Measurements from ENCODE around the gene GTF3C5. TPM values are rescaled to one million over a fixed set of nuclear protein-coding genes. Genes with fewer than 3 reads are reported as not detected.
A peak's percentile ranks its signal among the peaks of the same experiment; 100 is the strongest.
"Not testable (repeated sequence)": the region's sequence is repeated elsewhere in the genome, so short reads cannot be mapped to it uniquely, and the experiment has no call there.

Gene GTF3C5
- total RNA-seq, 2 donors from 2014 or later = 63.1 to 97.2 TPM

DNA sequence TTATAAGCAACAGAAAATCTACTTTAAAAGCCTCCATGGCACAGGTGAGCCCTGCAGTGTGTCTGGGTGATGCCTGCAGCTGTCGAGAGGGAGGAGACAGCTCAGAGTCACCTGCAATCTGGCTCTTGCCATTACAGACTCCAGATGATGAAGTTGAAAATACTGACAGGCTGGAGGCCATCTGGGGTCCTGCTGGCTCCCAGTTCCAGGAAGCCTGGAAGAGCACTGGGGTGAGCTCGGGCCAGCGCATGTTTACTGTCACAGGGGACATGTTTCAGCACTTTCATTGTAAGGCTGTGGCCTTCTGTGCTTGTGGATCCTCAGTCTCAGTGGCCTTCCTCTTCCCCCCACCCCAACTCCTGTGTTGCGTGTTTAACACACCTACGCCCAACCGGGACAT, 59.4 kb downstream of the GTF3C5 start:
- H3K4me1 ChIP-seq (replicated peaks) = no peaks in the 10 kb centered on the region
- no peaks in the 10 kb centered on the region for H3K36me3 ChIP-seq
- DNase-seq (ENCODE audit: low spot score) = no peak
- no peaks in the 10 kb centered on the region for H3K9me3 ChIP-seq
- WGBS = 67% methylated on average over 5 of the region's 6 CpGs
- H3K27ac ChIP-seq = no peak overlapping the region
- no peak for TF ChIP-seq POLR2A (IDR thresholded peaks at IDR 0.05)
- TF ChIP-seq, protein P1, sequence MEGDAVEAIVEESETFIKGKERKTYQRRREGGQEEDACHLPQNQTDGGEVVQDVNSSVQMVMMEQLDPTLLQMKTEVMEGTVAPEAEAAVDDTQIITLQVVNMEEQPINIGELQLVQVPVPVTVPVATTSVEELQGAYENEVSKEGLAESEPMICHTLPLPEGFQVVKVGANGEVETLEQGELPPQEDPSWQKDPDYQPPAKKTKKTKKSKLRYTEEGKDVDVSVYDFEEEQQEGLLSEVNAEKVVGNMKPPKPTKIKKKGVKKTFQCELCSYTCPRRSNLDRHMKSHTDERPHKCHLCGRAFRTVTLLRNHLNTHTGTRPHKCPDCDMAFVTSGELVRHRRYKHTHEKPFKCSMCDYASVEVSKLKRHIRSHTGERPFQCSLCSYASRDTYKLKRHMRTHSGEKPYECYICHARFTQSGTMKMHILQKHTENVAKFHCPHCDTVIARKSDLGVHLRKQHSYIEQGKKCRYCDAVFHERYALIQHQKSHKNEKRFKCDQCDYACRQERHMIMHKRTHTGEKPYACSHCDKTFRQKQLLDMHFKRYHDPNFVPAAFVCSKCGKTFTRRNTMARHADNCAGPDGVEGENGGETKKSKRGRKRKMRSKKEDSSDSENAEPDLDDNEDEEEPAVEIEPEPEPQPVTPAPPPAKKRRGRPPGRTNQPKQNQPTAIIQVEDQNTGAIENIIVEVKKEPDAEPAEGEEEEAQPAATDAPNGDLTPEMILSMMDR (IDR thresholded peaks at IDR 0.05) = no peak
- no peak for TF ChIP-seq POLR2AphosphoS5 (IDR thresholded peaks at IDR 0.05)
- H3K27me3 ChIP-seq (replicated peaks; ENCODE audit: insufficient read depth) = no peaks in the 10 kb centered on the region
- intact Hi-C loops (cut with DNase I) = no loop called here
- no peak overlapping the region for H3K4me3 ChIP-seq

GRCh38 chr9:133090752-133091385, 60.1 kb downstream of the GTF3C5 start:
- H3K4me1 ChIP-seq (replicated peaks) = no peaks in the 10 kb centered on the region
- no peaks in the 10 kb centered on the region for H3K9me3 ChIP-seq
- H3K36me3 ChIP-seq = no peaks in the 10 kb centered on the region
- no peaks in the 10 kb centered on the region for H3K27me3 ChIP-seq (replicated peaks; ENCODE audit: insufficient read depth)
- H3K4me3 ChIP-seq = no peak overlapping the region
- 83% methylated on average over 11 of the region's 11 CpGs for WGBS
- intact Hi-C loops (cut with DNase I) = no loop called here
- H3K27ac ChIP-seq = no peak overlapping the region
- DNase-seq (ENCODE audit: low spot score) = no peak
- TF ChIP-seq POLR2A (IDR thresholded peaks at IDR 0.05) = no peak
- no peak for TF ChIP-seq POLR2AphosphoS5 (IDR thresholded peaks at IDR 0.05)
- TF ChIP-seq, protein P1 (IDR thresholded peaks at IDR 0.05) = no peak

DNA sequence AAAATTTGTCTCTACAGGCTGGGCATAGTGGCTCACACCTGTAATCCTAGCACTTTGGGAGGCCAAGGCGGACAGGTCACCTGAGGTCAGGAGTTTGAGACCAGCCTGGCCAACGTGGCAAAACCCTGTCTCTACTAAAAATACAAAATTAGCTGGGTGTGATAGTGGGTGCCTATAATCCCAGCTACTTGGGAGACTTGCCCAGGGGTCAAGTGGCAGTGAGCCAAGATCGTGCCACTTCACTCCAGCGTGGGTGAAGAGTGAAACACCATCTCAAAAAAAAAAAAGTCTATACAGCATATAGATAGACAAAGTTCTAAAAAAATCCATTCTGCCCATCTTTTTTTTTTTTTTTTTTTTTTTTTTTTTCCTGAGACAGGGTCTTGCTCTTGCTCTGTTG, 63.6 kb downstream of the GTF3C5 start:
- H3K36me3 ChIP-seq; intact Hi-C loops (cut with DNase I); H3K4me1 ChIP-seq (replicated peaks); H3K4me3 ChIP-seq; H3K27me3 ChIP-seq (replicated peaks; ENCODE audit: insufficient read depth); DNase-seq (ENCODE audit: low spot score); H3K27ac ChIP-seq; H3K9me3 ChIP-seq: not testable (repeated sequence)
- 74% methylated on average over 4 of the region's 4 CpGs for WGBS

DNA sequence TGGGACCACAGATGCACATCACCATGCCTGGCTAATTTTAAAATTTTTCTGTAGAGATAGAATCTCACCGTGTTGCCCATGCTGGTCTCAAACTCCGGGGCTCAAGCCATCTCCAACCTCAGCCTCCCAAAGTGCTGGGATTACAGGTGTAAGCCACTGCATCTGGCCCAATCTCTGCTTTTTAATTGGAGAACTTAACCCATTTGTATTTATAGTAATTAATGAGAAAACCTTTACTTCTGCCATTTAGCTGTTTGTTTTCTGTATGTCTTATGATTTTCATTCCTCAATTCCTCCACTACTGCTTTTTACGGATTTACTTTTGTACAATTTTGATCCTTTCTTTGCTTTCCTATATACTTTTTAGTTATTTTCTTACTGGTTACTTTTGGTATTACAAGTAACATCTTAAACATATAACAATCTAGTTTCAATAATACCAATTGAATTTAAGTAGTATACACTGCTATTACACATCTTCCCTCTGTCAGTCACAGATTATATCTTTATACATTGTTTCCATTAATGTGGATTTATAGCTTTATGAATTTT, 64.1 kb downstream of the GTF3C5 start:
- intact Hi-C loops (cut with DNase I) = no loop called here
- DNase-seq (ENCODE audit: low spot score) = no peak
- H3K27ac ChIP-seq = no peak overlapping the region
- TF ChIP-seq, protein P1 (IDR thresholded peaks at IDR 0.05) = peak in 1 of 4 experiments; percentile 51
- TF ChIP-seq POLR2A (IDR thresholded peaks at IDR 0.05) = no peak
- no peaks in the 10 kb centered on the region for H3K9me3 ChIP-seq
- WGBS = 95% methylated on average over 3 of the region's 3 CpGs
- no peaks in the 10 kb centered on the region for H3K27me3 ChIP-seq (replicated peaks; ENCODE audit: insufficient read depth)
- no peaks in the 10 kb centered on the region for H3K4me1 ChIP-seq (replicated peaks)
- H3K36me3 ChIP-seq = peaks cover 3 to 8% of the 10 kb centered on the region in 2 donors
- H3K4me3 ChIP-seq = no peak overlapping the region

GRCh38 chr9:133098104-133098754, 67.4 kb downstream of the GTF3C5 start:
- Histone ChIP-seq H3K9me3 (no peaks in the 10 kb centered on the region), H3K4me3 (no peak overlapping the region), H3K36me3 (peaks cover 24 to 25% of the 10 kb centered on the region in 2 donors), H3K27me3 (replicated peaks; ENCODE audit: insufficient read depth) (no peaks in the 10 kb centered on the region), H3K4me1 (replicated peaks) (no peaks in the 10 kb centered on the region), H3K27ac (no peak overlapping the region)
- DNase-seq (ENCODE audit: low spot score) = no peak
- TF ChIP-seq POLR2A (IDR thresholded peaks at IDR 0.05) = no peak
- intact Hi-C loops (cut with DNase I) = no loop called here
- WGBS = 86% methylated on average over 16 of the region's 16 CpGs

DNA sequence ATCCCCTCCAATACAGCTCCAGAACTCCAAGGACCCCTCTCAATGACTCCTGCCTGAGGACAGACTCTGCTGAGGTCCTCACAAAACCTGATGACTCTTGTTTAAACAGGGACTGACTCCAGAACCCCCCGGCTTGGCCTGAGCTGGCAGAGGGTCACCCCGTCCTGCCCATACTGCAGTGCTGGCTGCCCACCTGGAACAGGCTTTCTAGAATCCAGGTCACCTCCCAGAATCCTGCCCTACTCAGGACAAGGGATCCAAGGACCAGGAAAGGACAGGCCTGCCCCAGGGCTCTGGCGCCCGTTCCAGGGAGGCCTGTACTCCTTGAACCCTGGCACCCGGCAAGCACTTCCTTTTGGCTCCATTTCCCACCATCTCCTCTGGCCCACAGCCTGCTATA, 68.1 kb downstream of the GTF3C5 start:
- WGBS = 87% methylated on average over 5 of the region's 5 CpGs
- intact Hi-C loops (cut with DNase I) = no loop called here
- DNase-seq (ENCODE audit: low spot score) = no peak
- Histone ChIP-seq H3K27me3 (replicated peaks; ENCODE audit: insufficient read depth) (no peaks in the 10 kb centered on the region), H3K4me1 (replicated peaks) (no peaks in the 10 kb centered on the region), H3K4me3 (no peak overlapping the region), H3K9me3 (no peaks in the 10 kb centered on the region), H3K27ac (no peak overlapping the region), H3K36me3 (peaks cover 24 to 25% of the 10 kb centered on the region in 2 donors)
- TF ChIP-seq, protein P1 (IDR thresholded peaks at IDR 0.05) = no peak
- TF ChIP-seq POLR2A (IDR thresholded peaks at IDR 0.05) (no peak), POLR2AphosphoS5 (IDR thresholded peaks at IDR 0.05) (no peak)

Measured in prostate gland (tissue), 2 donors.